CD14-positive monocyte (primary cell): Measurements from ENCODE around the gene SASH3. TPM values are rescaled to one million over a fixed set of nuclear protein-coding genes. Genes with fewer than 3 reads are reported as not detected.
A peak's percentile ranks its signal among the peaks of the same experiment; 100 is the strongest.

Experiments
- DNase-seq, 3 donors: peaks; one replicate each; pipeline ENCODE4 v3.0.0-alpha.2; 2011 to 2022
- H2AFZ ChIP-seq: 2 replicates; pipeline ENCODE4 v1.6.0; 2012; ENCODE audit warnings: mild to moderate bottlenecking, low read depth, low read length, inconsistent platforms; ENCODE audit not compliant: insufficient read depth, poor library complexity, severe bottlenecking
- H3K27ac ChIP-seq, 2 donors: 1 replicate in 1 of 2; 2 replicates in 1 of 2; pipeline ENCODE4 v1.5.1; 2012 to 2013; ENCODE audit warnings: low read length in 2 of 2, control low read depth in 1 of 2, inconsistent platforms in 1 of 2, low read depth in 1 of 2, mild to moderate bottlenecking in 1 of 2
- H3K27me3 ChIP-seq, 2 donors: one replicate each; pipeline versions ENCODE4 v1.6.0 to v1.6.1; 2011 to 2013; ENCODE audit warnings: low read length in 2 of 2; ENCODE audit not compliant: control insufficient read depth in 2 of 2, insufficient read depth in 2 of 2
- H3K36me3 ChIP-seq, 2 donors: replicated peaks in 1 of 2; 1 replicate in 1 of 2; 2 replicates in 1 of 2; pipeline versions ENCODE4 v1.5.1 to v1.6.1; 2012 to 2013; ENCODE audit warnings: low read length in 2 of 2, control low read depth in 1 of 2, inconsistent platforms in 1 of 2, mild to moderate bottlenecking in 1 of 2; ENCODE audit not compliant: insufficient read depth in 2 of 2, control insufficient read depth in 1 of 2
- H3K4me1 ChIP-seq, 2 donors: 1 replicate in 1 of 2; 2 replicates in 1 of 2; pipeline versions ENCODE4 v1.5.1 to v1.6.1; 2012 to 2013; ENCODE audit warnings: low read length in 2 of 2, control low read depth in 1 of 2, inconsistent platforms in 1 of 2, mild to moderate bottlenecking in 1 of 2, moderate library complexity in 1 of 2; ENCODE audit not compliant: insufficient read depth in 2 of 2, control insufficient read depth in 1 of 2
- H3K4me2 ChIP-seq: replicated peaks from 2 replicates; pipeline ENCODE3; 2012; ENCODE audit warnings: low read length, moderate library complexity, mild to moderate bottlenecking; ENCODE audit not compliant: poor library complexity, severe bottlenecking; ENCODE audit errors: extremely low read depth
- H3K4me3 ChIP-seq, 3 experiments: fragments of 200-600 bp in 1 of 3; sonication (generic) in 1 of 3; replicated peaks in 1 of 3; 1 replicate in 2 of 3; 2 replicates in 1 of 3; pipeline ENCODE4 v1.5.1; 2011 to 2013; ENCODE audit warnings: low read length in 3 of 3, mild to moderate bottlenecking in 3 of 3, control low read depth in 2 of 3, low read depth in 2 of 3, inconsistent platforms in 1 of 3, moderate library complexity in 1 of 3
- H3K79me2 ChIP-seq: 2 replicates; pipeline ENCODE4 v1.6.0; 2012; ENCODE audit warnings: mild to moderate bottlenecking, control low read depth, inconsistent platforms, low read length, moderate library complexity; ENCODE audit not compliant: insufficient read depth
- H3K9ac ChIP-seq: 2 replicates; pipeline ENCODE4 v1.6.0; 2017; ENCODE audit warnings: low read length, mild to moderate bottlenecking; ENCODE audit not compliant: insufficient read depth, poor library complexity, severe bottlenecking
- H3K9me3 ChIP-seq, 2 donors: replicated peaks in 1 of 2; 1 replicate in 1 of 2; 2 replicates in 1 of 2; pipeline versions ENCODE4 v1.5.1 to v1.6.1; 2012 to 2013; ENCODE audit warnings: low read length in 2 of 2, control low read depth in 1 of 2; ENCODE audit not compliant: control insufficient read depth in 1 of 2, insufficient read depth in 1 of 2
- H4K20me1 ChIP-seq: 2 replicates; pipeline ENCODE4 v1.6.0; 2012; ENCODE audit warnings: mild to moderate bottlenecking, low read length, control low read depth, moderate library complexity; ENCODE audit not compliant: insufficient read depth
- H3K27ac Mint-ChIP-seq, 7 donors: one replicate each; pipeline ENCODE4 v1.8.0; 2020; ENCODE audit warnings: mild to moderate bottlenecking in 7 of 7, mixed read lengths in 7 of 7, moderate library complexity in 6 of 7, inconsistent platforms in 2 of 7
- H3K27me3 Mint-ChIP-seq, 3 donors: one replicate each; pipeline ENCODE4 v1.8.0; 2021 to 2022; ENCODE audit warnings: low read depth in 3 of 3, mild to moderate bottlenecking in 3 of 3, mixed read lengths in 3 of 3, moderate library complexity in 3 of 3, inconsistent platforms in 1 of 3
- H3K36me3 Mint-ChIP-seq, 2 donors: one replicate each; pipeline ENCODE4 v1.8.0; 2020; ENCODE audit warnings: mixed read lengths in 2 of 2, inconsistent platforms in 1 of 2, mild to moderate bottlenecking in 1 of 2
- H3K4me1 Mint-ChIP-seq: one replicate; pipeline ENCODE4 v1.8.0; 2020; ENCODE audit warnings: mild to moderate bottlenecking, mixed read lengths
- H3K4me3 Mint-ChIP-seq, 2 donors: one replicate each; pipeline ENCODE4 v1.8.0; 2020; ENCODE audit warnings: mild to moderate bottlenecking in 2 of 2, mixed read lengths in 2 of 2, moderate library complexity in 1 of 2
- H3K9me3 Mint-ChIP-seq, 7 donors: one replicate each; pipeline ENCODE4 v1.8.0; 2020 to 2022; ENCODE audit warnings: mixed read lengths in 7 of 7, mild to moderate bottlenecking in 6 of 7, moderate library complexity in 6 of 7, inconsistent platforms in 2 of 7
- WGBS: methylation state at CpG from one replicate; pipeline ENCODE4 v1.1.5; 2013; ENCODE audit warnings: missing lambda C conversion rate; ENCODE audit not compliant: insufficient coverage; 5-methylcytosine and 5-hydroxymethylcytosine counted together
- intact Hi-C, 2 donors: fragments of 100-400 bp; cut with micrococcal nuclease; formaldehyde crosslinking; loops; one replicate each; pipeline versions ENCODE4 v1.15.0 to v1.15.1; 2023
- polyA plus RNA-seq, 3 donors: library from polyadenylated mRNA; depleted of rRNA in 1 of 3; unstranded in 2 of 3; stranded (reverse) in 1 of 3; fragments of 300-500 nt in 2 of 3; fragments of >200 nt in 1 of 3; fragmentation: Illumina TruSeq in 2 of 3; gene quantifications; 1 replicate in 2 of 3; 2 replicates in 1 of 3; pipeline ENCODE4 v1.2.3, GENCODE V29; 2012 to 2021
- small RNA-seq: library from RNA; depleted of rRNA; stranded (forward); fragments of <200 nt; gene quantifications from one replicate; pipeline ENCODE3, GENCODE V24; 2012; ENCODE audit warnings: low read depth; ENCODE audit not compliant: insufficient read length
- TF ChIP-seq, protein P1 (sequence below): fragments of 200-600 bp; IDR thresholded peaks from one replicate; pipeline ENCODE4 v1.8.0; 2022; ENCODE audit warnings: antibody characterized with exemption, mild to moderate bottlenecking

Gene SASH3
- polyA plus RNA-seq, 3 donors, result 127 to 272 (median 179) TPM

DNA sequence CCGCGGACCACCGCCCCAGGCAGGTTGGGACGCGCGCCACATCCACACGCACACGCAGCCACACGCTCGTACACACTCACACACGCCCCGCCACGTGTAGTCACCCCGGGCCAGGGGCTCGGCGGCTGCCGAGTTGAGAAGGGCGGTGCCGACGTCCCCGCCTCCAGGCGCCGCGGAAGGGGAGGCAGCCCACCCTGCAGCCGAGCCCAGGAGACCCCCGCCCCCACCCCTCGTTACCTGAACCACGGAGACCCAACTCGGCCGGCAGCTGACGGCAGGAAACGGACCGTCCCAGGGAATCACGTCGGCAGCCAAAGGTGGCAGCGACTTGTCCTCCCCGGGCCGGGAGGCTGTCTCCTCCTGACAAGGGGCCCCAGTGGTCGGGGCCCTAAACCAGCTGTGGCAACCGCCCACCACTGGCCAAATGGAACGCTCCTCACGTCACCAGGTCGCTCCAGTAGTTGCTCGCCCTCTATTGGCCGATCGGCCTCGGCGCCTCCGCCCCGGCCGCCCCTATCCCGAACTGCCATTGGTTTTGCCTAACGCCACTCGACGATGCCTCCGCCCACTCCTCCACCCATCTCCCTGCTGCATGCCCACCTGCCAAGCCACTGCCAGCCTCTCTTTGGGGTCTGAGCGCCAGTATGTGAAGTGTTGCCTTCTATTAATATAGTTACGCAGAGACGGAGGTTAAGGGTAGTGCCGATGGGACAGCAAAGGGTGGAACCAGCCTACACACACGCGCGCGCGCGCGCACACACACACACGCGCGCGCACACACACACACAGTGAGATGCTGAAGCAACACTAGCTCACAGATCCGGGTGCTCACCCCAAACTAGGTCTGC is 63.9 kb downstream of the SASH3 start, which contains the start of gene ZDHHC9:
ZDHHC9 (minus strand) TSS at position 428 of the 848 bp plus-strand sequence. CDS start 1,941 bp downstream, outside the sequence.
- peak within 1 kb of the TSS in 1 of 2 donors; percentile 63 for H3K27ac ChIP-seq
- H3K4me3 Mint-ChIP-seq, result peak within 1 kb of the TSS; percentile 86 to 91
- peak within 1 kb of the TSS; percentile 66 for H3K9ac ChIP-seq
- H3K4me2 ChIP-seq, result peak within 1 kb of the TSS; percentile 75
- TF ChIP-seq, protein P1, sequence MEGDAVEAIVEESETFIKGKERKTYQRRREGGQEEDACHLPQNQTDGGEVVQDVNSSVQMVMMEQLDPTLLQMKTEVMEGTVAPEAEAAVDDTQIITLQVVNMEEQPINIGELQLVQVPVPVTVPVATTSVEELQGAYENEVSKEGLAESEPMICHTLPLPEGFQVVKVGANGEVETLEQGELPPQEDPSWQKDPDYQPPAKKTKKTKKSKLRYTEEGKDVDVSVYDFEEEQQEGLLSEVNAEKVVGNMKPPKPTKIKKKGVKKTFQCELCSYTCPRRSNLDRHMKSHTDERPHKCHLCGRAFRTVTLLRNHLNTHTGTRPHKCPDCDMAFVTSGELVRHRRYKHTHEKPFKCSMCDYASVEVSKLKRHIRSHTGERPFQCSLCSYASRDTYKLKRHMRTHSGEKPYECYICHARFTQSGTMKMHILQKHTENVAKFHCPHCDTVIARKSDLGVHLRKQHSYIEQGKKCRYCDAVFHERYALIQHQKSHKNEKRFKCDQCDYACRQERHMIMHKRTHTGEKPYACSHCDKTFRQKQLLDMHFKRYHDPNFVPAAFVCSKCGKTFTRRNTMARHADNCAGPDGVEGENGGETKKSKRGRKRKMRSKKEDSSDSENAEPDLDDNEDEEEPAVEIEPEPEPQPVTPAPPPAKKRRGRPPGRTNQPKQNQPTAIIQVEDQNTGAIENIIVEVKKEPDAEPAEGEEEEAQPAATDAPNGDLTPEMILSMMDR, result no peak
- intact Hi-C loops, result loop anchor here in 1 of 2 donors (10.0 kb wide), 1 partner anchor 61 kb away; the partner anchor contains the start of gene UTP14A
- no peaks in the 10 kb centered on the region for H3K9me3 ChIP-seq
- 1% methylated on average over 26 of the region's 72 CpGs for WGBS
- H3K4me1 ChIP-seq, result peaks cover 9 to 15% of the 10 kb centered on the region in 2 donors
- peaks cover 0 to 2% (median 0%) of the 10 kb centered on the region in 7 donors for H3K9me3 Mint-ChIP-seq
- H3K36me3 Mint-ChIP-seq, result peaks cover 0 to 2% of the 10 kb centered on the region in 2 donors
- H3K79me2 ChIP-seq, result no peaks in the 10 kb centered on the region
- H3K4me3 ChIP-seq, result peak within 1 kb of the TSS; percentile 64 to 79 (median 73)
- H2AFZ ChIP-seq, result peak within 1 kb of the TSS; percentile 80
- peak within 1 kb of the TSS in 6 of 7 donors; percentile 65 to 88 (median 82) for H3K27ac Mint-ChIP-seq
- H4K20me1 ChIP-seq, result no peaks in the 10 kb centered on the region
- DNase-seq, result peak; percentile 75 to 80 (median 76)
- peaks cover 4 to 8% (median 5%) of the 10 kb centered on the region in 3 donors for H3K27me3 Mint-ChIP-seq
- peaks cover 15% of the 10 kb centered on the region for H3K4me1 Mint-ChIP-seq
- no peaks in the 10 kb centered on the region for H3K36me3 ChIP-seq
- no peaks in the 10 kb centered on the region for H3K27me3 ChIP-seq

Small RNA genes lying within 50 kb of the gene (small RNA-seq; reads per million reads assigned to genes)
- not detected for gene RF00017

Other genes with a start within 250 kb of the SASH3 start
- gene OCRL, start 239.7 kb upstream of the SASH3 start, polyA plus RNA-seq, result 10 to 100 TPM in 1 of 3 donors, 1 to 10 TPM in 2; 1.8 to 11.2 (median 2.4) TPM
- under 1 TPM in 1 of 3 donors, not detected in 2; 0.03 TPM for gene APLN, start 125.0 kb upstream of the SASH3 start, polyA plus RNA-seq
- under 1 TPM in 1 of 3 donors, not detected in 2; 0.19 TPM for gene XPNPEP2, start 41.0 kb upstream of the SASH3 start, polyA plus RNA-seq
- gene ZDHHC9, start 63.9 kb downstream of the SASH3 start, polyA plus RNA-seq, result 1 to 10 TPM; 1.5 to 2.8 (median 2.7) TPM
- gene UTP14A, start 126.2 kb downstream of the SASH3 start, polyA plus RNA-seq, result 1 to 10 TPM; 2.9 to 5.5 (median 3.8) TPM
- gene BCORL1, start 202.7 kb downstream of the SASH3 start, polyA plus RNA-seq, result 1 to 10 TPM in 1 of 3 donors, under 1 TPM in 2; 0.69 to 2.4 (median 0.72) TPM